Fibroblast of upper back skin (primary cell): ENCODE measurements around the gene ZBTB7A.
"Not testable (repeated sequence)": the region's sequence is repeated elsewhere in the genome, so short reads cannot be mapped to it uniquely, and the experiment has no call there.

Experiments used
- DNase-seq: peaks from one replicate; pipeline ENCODE4 v3.0.0-alpha.2; 2013

ZBTB7A gene

GRCh38 chr19:4012975-4013634, 53.6 kb downstream of the ZBTB7A start:
- DNase-seq = no peak

DNA sequence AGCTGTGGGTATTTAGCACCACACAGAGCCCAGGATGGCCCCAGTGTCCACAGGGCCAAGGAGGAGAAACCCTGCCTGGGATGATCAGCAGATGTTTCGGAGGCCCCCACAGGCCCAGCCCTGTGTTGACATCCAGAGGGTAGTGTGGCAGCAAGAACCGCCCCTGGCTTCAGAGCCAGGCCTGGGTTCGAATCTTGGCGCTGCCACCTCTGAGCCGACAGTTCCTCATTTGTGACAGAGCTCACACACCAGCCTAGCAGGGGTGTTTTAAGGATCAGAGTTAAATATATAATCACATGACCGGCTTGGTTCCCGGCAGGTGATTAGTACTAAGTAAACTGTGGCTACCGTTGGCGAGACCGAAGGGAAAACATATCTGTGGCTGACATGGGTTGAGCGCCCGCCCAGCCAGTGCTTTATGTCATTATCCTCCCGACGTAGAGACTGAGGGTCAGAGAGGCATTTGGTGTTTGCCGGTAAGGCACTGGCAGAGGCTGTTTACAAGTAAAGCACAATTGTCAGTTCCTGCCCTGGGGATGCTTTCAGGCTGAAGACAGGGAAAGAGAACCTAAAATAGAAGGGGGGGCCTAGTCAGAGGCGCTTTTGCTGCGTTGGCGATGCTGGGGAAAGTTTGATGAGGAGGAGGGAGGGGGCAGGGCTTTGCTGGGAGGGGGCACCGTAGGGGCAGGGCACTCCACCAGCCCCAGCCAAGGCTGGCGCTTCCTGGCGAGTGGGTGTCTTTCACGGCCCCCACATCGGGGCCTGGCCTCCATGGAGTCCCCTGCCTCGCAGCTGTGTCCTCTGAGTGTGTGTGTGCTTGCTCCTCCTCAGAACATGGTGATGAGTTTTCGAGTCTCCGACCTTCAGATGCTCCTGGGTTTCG, 54.4 kb downstream of the ZBTB7A start:
- no peak for DNase-seq

GRCh38 chr19:4011430-4011829, 55.3 kb downstream of the ZBTB7A start:
- DNase-seq = not testable (repeated sequence)

DNA sequence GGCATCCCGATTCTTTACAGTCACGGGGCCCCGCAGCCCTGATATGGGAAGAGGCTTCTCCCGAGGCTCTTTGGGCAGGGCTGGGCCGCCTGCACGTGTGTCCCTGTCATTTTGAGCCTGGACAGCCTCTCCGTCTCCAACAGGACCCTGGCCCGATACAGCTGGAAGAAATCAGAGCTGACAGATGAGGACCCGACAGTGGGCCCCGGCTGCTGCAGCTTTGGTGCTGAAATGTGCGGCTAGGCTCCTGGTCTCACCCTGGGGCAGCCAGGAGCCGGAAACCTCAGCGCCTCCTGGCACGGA, 55.9 kb downstream of the ZBTB7A start:
- DNase-seq = no peak

- DNase-seq = no peak
These were observed 56.5 kb downstream of the ZBTB7A start for GRCh38 chr19:4009990-4010807.

- no peak for DNase-seq
These were observed 58.7 kb downstream of the ZBTB7A start for GRCh38 chr19:4007836-4008539.

DNA sequence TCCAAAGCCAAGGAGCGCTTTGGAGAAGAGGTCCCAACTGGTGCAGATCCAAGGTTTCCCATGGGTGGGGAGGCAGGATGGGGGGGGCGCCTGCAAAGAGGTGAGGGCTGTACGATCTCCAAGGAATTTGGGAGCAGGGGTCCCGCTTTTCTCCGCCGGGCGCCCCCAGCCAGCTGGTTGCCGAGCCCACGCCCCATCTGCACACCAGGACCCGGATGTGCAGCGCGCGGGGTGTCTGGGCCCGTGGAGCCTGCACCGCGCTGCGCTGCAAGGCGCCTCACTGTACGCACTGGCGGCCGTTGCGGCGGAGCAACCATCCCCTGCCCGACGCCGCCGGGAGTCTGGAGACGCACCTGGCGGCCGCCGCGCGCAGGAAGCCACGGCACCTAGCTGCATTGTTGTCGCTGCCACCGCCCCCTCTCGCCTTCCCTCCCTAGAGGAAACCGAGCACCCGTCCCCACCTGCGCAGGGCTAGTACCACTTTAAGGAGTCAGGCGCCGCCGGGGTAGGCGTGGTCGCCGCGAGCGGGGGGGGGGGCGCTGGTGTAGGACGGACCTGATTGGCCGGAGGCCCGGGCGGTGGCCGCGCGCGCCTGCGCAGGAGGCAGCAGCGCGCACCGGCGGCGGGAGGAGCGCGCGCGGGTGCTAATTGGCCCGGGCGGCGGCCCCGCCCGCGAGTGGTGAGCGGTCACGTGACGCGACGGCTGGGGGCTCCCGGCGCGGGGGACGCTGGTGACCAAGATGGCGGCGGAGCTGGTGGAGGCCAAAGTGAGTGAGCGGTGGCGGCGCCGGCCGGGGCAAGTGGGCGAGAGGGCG, 59.5 kb downstream of the ZBTB7A start, which contains the start of gene PIAS4:
Gene PIAS4 (plus strand): TSS at position 716 of the 815 bp plus-strand sequence. CDS start 25 bp downstream, at position 741.
- DNase-seq = peak; percentile 92

- DNase-seq = not testable (repeated sequence)
These were observed 61.3 kb downstream of the ZBTB7A start for GRCh38 chr19:4005436-4005835.

GRCh38 chr19:4000798-4001197, 65.9 kb downstream of the ZBTB7A start:
- DNase-seq = not testable (repeated sequence)

DNA sequence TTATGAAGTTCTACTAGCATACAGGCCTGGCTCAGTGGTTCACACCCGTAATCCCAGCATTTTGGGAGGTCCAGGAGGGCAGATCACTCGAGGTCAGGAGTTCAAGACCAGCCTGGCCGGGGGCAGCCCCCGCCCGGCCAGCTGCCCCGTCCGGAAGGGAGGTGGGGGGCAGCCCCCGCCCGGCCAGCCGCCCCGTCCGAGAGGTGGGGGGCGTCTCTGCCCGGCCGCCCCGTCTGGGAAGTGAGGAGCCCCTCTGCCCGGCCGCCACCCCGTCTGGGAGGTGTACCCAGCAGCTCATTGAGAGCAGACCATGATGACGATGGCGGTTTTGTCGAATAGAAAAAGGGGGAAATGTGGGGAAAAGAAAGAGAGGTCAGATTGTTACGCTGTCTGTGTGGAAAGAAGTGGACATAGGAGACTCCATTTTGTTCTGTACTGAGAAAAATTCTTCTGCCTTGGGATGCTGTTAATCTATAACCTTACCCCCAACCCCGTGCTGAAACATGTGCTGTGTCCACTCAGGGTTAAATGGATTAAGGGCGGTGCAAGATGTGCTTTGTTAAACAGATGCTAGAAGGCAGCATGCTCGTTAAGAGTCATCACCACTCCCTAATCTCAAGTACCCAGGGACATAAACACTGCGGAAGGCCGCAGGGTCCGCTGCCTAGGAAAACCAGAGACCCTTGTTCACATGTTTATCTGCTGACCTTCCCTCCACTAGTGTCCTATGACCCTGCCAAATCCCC, 67.9 kb downstream of the ZBTB7A start:
- DNase-seq = not testable (repeated sequence)

- no peak for DNase-seq
These were observed 71.1 kb downstream of the ZBTB7A start for GRCh38 chr19:3995607-3996006.
